ENCODE results near the gene ARPIN.

DNA sequence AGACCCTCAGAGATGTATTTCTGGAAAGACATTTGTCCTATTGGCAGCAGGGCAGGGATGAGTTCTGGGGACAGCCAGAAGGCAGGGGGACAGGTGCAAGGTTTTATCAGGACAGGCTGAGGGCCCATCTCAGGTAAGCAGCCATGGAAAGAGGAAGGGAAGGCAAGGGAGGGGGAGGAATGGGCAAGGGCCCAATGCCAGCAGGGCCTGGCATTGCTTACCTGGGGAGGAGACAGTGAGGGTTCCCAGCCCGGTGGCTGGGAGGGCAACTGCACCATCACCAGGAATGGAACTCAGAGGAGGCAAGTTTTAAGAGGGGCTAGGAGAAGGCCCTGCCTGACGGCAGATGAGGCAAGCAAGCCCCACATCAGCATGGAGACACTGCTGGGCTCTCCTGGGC, 3.1 kb downstream of the ARPIN start:
- TF ChIP-seq, protein P1, sequence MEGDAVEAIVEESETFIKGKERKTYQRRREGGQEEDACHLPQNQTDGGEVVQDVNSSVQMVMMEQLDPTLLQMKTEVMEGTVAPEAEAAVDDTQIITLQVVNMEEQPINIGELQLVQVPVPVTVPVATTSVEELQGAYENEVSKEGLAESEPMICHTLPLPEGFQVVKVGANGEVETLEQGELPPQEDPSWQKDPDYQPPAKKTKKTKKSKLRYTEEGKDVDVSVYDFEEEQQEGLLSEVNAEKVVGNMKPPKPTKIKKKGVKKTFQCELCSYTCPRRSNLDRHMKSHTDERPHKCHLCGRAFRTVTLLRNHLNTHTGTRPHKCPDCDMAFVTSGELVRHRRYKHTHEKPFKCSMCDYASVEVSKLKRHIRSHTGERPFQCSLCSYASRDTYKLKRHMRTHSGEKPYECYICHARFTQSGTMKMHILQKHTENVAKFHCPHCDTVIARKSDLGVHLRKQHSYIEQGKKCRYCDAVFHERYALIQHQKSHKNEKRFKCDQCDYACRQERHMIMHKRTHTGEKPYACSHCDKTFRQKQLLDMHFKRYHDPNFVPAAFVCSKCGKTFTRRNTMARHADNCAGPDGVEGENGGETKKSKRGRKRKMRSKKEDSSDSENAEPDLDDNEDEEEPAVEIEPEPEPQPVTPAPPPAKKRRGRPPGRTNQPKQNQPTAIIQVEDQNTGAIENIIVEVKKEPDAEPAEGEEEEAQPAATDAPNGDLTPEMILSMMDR (IDR thresholded peaks at IDR 0.05; ENCODE audit: insufficient read depth, low read length, poor library complexity, severe bottlenecking), result no peak
- no peak for TF ChIP-seq EZH2phosphoT487 (conservative IDR thresholded peaks at IDR 0.05; ENCODE audit: low read length)

Measured in SU-DHL-6 (cell line).